Stimulated activated CD8-positive, alpha-beta memory T cell treated with anti-CD3 and anti-CD28 coated beads, Interleukin-15, amount 100 ng/mL, for 1 hour (primary cell): ENCODE measurements around the gene RELN.
"Not testable (repeated sequence)": the region's sequence is repeated elsewhere in the genome, so short reads cannot be mapped to it uniquely, and the experiment has no call there.

Experiments used
- DNase-seq: peaks from one replicate; pipeline ENCODE4 v3.0.0-alpha.2; 2020; ENCODE audit warnings: low read depth

The RELN gene

DNA sequence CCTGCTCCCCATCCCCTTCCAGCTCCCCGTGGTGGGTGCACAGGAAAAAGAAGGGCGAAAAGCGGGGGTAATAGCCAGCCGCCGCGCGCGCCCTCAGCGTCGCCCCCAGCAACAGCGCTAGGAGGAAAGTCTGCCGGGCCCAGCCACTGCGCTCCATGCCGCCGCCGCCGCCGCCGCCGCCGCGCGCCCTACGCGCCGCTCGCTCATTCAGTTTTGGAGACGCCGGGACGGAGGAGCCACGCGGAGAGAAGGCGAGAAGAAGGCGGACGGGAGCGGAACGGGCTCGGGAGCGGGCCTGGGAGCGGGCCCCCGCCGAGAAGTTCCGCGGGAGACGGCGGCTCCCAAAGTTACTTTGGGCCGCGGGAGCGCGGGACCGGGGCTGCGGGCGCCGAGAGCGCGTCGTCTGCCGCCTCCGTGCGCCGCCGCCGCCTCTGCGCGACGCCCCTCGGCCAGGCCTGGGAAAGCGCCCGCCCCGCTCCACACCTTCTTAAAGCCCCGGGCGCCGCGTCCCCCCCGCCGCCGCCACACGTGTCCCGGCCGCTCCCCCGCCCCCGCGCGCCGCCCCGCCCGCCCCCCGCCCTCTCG is at the start of gene RELN:
Gene RELN, minus strand, starts transcription at position 459 of the 585 bp plus-strand sequence. Its CDS starts 302 bp downstream, at position 157.
- no peak for DNase-seq

DNA sequence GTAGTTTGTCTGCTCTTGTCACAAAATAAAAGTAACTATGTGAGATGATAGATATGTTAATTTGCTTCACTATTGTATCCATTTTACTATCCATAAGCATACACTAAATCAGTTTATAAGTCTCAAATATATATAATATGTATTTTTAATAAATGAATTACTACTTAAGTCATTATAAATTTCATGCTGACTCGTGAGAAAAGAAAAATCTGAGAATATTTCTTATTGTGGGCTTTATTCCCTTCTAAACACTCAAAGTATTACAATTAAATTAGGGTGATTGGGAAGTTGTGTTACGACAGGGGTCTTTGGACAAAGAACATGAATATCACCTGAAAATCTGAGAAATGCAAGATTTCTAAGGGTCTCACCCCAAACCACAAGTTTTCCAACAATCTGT is 48.7 kb upstream of the RELN start:
- no peak for DNase-seq

DNA sequence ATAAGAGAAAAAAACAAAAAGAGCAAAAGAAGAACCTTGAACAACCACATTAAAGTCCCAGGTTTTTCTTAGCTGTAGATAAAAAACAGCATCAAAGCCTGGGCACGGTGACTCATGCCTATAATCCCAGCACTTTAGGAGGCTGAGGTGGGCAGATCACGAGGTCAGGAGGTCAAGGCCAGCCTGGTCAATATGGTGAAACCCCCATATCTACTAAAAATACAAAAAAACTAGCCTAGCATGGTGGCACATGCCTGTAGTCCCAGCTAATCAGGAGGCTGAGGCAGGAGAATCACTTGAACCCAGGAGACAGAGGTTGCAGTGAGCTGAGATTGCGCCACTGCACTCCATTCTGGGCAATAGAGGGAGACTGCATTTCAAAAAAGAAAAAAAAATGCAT is 47.4 kb upstream of the RELN start:
- DNase-seq = not testable (repeated sequence)

DNA sequence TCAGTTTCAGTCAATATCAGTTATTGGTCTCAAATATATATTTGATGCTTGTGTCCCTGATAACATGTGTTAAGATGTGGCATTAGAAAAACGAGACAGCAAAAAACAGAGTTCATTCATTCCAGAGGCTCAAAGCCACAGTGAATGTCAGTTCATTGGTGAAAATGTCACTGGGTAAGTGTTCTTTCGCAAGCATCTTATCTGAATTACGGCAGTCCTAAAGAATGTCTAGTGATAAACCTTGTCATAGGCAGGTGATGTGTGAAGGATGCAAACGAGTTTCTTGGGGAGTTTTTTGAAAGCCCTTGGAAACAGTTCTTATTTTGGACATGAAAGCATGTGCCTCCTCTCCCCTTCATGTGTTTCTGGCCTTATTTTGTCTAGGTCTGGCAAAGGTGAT is 45.9 kb upstream of the RELN start:
- DNase-seq = no peak

DNA sequence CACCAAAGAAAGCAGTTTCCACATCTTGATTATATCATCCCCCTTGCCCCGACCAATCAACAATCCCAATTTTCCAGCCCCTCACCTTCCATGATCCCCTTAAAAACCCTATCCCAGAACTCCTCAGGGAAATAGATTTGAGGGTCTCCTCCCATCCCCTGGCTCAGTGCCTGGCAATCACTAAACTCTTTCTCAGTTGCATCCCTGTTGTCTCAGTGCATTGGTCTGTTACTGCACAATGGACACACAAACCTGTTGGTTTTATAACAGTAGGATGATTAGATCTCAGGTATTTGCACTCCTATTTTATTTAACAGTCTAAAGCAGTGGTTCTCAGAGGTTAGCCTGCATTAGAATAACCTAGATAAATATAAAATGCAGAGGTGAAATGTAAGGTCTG is 45.2 kb upstream of the RELN start:
- DNase-seq = no peak

DNA sequence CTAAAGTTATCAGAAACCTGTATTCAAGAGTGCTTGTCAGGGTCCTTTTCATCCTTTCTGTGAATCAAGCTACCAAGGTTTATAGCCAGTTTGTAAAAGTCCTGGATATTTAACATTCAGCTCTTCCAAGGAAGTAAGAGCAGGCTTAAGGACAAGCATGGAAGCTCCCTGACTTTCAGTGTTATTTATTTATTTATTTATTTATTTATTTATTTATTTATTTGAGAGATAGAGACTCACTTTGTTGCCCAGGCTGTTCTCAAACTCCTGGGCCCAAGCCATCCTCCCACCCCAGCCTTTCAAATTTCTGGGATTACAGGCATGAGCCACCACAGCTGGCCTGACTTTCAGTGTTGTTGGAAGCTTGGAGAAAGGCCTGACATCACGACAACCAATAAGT is 44.4 kb upstream of the RELN start:
- DNase-seq = no peak

DNA sequence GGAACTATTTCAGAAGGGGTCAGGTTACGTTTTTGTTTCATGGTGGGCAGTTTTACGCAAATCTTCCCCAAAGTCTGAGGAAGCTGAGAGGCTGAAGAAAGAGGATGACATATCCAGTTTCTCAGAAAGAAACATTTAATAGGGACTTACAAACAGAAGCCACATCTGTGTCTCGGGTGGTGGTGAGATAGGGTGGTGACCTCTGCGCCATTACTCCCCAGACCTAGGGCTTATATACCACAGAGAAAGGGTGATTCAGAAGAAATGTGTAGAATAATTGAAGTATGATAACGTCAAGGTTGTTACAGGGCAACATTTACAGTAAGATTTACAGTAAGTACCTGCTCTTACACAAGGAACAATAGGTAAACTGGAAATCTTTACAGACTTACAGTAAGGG is 43.0 kb upstream of the RELN start:
- DNase-seq = no peak

DNA sequence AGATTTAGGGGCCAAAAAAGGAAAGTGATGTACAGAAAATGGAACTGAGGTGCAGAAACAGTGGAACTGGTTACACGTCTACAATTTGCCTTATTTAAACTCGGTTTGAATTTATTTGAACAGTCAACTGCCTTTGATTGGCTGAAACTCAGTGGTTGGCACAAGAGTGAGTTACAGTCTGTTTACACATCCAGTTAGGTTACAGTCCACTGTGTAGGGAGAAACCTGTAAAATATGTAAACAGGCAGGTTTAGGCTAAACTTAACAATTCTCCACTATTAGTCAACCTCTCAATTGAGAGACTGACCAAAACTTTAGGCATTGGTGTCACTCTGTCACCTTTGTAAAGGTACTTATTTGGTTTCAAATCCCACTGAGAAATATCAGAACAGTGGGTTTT is 40.3 kb upstream of the RELN start:
- DNase-seq = no peak

DNA sequence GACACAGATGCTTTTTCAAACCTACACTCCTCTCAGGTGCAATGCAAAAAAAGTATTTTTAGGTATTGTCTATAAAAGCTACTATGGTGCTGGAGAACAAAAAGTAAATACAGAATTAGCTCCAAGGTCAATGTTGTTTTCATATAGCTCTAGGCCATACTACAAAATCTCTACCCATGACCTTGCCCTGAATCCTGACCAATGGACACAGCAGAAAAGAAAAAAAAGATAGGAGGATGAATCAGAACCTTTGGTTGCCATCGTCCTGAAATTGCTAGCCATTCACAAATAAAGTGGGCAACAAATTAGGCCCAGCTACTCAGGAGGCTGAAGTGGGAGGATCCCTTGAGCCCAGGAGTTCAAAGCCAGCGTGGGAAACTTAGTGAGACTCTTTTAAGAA is 35.2 kb upstream of the RELN start:
- DNase-seq = no peak

DNA sequence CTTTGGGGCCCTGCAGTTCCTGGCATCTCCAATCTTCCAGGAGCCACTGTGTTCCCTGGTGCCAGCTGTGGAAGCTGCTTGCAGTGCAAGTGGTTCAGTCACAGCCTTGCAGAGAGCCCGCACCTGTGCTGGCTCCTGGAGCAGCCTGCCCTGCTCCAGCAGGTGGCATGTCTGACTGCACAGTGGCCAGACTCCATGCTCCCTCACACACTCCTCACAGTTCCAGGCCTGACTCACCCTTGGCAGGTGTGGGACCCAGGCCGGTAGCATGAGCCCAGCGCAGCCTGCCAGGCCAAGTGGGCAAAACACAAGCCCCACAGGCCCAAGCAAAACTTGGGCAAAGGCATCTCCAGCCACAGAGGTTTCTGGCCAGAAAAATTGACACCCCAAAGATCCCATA is 33.6 kb upstream of the RELN start:
- no peak for DNase-seq

DNA sequence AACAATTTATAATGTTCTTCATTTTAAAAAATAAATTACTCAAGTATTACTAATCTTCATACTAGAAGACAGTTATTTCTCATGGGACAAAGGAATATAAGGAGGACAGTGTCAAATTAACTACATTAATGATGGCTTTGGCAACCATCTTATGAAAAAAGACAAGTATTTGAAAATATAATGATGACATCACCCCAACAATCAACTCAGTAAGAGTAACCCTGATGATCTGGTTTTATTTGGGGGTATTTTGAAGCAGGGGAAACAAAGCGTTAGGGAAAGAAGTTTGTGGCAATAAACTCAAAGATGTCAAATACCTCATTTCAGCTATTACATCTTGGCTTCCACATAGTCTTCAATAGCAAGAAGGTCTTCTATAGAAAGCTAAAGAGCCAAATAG is 29.0 kb upstream of the RELN start:
- DNase-seq = no peak

DNA sequence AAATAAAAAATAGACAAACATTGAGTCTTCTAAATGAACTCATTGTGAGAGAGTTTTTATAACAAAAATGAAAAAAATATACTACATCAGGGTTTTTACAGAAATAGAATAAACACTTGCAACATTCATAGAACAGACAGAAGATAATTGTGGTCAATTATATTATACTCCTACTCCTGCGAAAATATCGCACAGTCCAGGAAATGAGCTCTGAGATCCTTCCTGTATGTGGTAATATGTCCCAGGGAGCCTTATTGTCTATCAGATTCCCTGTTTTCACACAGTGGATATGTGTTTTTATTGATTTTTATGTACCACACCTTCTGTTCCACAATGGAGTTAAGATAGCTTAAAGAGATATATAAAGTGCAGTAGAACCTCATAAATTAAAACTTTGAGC is 27.5 kb upstream of the RELN start:
- DNase-seq = no peak

DNA sequence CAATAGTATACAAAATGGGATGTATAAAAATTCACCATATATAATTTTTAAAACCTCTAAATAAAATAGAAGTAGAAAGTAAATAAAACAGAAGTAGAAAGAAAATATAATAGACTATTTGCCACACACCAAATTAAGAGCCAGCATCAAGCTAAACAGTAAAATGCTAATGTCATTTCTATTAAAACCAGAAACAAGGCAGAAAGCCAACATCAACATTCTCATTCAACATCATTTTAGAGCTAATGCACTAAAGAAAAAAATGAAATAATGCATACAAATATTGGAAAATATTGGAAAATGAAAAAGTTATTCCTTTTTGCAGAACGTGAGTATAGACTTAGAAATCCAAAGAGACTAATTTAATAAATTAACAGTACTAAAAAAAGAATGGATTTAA is 23.4 kb upstream of the RELN start:
- no peak for DNase-seq

DNA sequence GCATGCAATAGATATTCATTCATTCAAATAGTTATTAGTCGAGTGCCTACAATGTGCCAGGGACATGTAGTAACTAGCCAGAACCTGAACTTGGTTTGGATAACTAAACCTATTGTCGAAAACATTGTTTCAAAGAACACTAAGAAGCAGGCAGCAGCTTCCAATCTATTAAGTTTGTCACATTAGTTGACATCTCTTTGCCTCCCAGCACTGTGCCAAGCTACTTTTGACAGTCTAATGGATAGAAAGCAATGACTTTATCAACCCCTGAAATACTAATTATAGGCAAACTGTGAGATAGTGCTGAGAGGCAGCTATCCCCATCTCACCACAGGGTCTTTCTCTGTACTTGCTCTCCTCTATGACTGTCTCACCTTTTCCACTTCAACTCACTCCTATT is 22.4 kb upstream of the RELN start:
- no peak for DNase-seq

DNA sequence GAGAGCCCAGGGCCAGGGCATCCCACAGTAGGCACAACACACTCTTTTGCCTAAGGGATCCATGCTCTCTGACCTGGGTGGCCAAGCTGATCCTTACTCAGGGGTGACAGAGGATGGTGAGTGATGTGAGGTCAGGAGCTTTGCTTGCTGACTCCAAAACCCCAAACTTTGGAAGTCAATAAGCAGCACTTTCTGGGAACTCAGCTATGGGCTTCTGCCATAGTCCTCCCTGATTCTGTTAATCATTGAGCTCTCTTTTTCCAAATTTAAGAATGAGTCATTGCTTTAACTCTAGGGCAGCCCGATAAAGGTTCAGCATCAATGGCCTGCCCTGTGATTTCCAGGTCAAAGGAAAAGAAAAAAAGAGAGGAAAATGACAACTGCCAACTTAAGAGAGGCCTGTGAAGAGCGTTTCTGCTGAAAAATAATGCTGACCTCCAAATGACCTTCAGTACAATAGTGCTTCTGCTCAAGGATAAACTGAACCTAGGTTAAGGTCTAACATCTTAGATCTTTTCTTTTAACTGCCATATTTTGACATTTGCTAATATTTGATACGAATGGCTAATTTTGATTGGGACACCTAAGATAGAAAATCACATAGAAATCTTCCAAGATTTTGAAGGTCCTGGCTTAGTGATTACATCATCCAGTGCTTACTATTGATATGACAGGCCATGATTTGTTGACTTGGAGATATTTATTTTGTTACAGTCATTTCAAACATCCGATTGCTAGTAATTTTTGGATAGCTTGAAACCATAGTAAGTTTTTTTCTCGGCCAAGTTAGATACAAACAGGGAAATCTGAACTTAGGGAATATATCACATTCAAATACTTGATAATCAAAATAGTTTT is 20.8 kb upstream of the RELN start:
- DNase-seq = no peak

DNA sequence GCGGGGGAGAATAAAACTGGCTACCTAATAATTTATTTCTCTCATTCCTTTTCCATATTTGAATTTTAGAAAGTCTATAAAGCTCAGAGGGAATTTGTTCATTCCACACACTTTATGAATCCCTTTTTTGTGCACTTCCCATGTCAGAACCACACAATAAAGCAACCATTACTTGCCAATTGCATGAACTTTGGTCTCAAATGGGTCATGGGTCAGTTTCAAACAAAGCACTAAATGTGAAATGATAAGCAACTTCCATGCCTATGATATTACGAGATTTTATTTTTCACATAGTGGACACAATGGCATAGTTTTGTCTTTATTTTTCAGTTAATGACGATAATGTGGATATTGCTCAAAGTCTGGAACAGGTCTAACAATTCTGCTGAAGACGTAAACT is 18.6 kb upstream of the RELN start:
- no peak for DNase-seq

DNA sequence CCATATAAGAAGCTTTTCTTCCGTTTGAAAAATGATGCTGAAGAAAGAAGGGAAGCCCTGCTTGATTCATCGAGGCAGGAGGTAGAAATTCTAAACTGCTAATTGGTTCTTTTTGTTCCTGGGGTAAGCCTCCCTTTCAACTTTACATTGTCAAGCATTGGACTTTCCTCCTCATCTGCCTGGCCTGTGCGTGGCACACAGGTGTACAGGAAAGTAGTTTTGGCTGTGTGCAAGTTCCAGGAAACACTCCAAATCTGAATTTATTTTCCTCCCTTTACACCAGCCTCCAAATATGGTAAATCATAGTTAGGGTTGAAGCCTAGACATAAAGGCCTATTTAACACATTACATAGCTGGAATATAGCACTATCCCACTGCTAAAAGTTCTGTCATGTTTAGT is 18.2 kb upstream of the RELN start:
- no peak for DNase-seq

DNA sequence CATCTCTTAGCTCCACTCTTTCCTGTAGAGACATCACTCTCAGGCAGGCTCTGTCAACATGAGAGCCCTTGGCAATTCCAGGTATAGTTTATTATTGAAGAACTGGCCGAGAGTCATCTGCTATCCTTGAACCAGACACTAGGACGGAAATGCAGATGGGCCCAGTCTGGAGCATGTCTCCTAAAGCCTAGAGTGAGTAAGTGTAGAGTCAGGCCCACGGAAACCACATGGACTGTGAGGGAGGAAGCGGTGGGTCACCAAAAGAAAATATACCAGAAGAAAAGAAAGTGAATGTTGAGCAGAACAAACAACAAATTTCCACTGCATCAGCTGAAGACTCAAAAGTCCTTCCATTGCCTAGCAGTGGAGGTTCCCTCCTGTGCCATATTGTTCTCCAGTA is 15.7 kb upstream of the RELN start:
- no peak for DNase-seq

DNA sequence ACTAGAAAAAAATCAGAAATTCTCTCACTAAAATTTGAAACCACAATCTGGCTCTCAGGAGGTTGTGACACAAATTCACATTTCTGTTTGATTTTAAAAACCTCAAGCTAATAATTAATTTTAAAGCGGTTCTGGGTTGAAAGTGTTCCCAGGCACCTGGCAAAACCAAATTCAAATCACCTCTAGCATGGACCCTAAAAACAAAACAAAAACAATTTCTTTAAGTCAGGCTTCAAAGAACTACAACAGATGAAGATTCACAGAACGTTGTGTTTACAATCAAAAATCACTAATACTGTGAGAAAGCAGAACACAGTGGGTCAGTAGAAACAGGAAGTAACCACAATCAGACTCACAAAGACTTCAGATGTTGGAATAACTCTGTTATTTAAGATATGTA is 7.2 kb upstream of the RELN start:
- DNase-seq = no peak

DNA sequence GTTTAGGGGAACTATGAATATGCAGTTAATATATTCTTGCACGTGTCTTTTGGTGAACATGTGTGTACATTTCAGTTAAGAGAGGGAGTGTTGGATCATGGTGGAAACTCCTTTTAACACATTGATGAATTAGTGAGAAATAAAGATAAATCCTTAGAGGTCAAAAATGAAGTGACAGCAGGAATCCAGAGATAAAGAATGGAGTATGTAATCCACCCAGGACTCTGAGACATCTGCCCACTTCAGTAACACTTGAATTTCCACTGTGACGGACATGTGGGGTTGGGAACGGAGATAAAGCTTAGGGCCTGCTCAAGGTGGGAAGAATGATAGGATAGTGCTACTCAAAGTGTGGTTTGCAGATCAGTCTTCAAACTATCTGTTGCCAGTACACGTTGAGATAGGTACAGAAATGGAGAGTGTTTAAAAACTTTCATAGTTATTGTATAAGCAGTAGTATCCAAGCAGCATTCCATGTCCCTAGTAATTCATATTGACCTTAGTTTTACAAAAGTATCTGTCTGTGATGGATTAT is 6.6 kb upstream of the RELN start:
- DNase-seq = no peak

DNA sequence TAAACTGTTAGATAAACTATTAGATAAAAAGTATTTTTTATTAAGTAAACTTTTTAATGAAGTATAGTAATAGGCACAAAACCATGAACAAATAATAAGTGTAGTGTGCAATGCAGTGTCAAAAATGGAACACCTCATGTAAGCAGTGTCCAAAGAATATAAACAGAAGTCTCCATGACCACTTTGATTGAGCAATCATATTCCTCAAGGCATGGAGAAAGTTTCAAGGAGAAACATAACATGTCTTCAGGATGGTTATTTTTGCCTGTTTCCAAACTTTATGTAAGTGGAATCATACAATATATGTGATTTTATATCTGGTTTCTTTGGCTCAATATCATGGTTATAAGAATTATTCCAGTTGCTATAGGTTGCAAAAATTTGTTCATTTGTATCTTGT is 6.1 kb upstream of the RELN start:
- DNase-seq = no peak

DNA sequence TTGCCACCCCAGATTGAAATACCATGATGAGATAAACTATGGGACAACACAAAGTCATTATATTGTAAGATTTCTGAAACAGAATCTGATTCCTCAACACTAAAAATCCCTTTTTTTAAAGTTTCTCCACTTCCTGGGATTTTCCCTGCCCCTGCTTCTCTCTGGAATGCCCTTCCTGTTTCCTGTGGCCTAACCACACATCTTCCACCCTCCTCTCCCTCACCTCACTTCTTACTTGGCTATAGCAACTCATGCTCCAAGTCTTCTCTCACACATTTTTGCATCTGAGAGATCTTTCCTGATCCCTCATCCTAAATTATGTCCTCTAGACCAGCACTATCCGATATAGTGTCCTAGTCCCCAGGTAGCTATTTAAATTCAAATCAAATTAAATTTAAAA is 4.1 kb upstream of the RELN start:
- no peak for DNase-seq

DNA sequence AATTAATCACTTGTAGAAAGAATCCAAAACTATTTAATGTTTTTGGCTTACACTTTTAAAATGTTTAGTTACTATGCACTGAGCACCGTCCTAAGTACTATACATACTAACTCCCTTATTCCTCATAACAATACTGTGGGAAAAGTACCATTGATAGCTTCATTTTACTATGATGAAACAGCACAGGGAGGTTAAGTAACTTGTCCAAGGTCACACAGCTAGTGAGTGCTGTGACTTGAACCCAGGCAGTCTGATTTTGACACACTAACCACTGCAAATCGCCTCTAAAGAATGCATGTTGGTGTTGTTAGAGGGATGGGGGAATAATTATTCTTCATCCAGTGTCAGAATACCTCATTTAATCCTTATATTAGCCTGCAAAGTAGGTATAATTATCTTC is 1.9 kb upstream of the RELN start:
- no peak for DNase-seq

DNA sequence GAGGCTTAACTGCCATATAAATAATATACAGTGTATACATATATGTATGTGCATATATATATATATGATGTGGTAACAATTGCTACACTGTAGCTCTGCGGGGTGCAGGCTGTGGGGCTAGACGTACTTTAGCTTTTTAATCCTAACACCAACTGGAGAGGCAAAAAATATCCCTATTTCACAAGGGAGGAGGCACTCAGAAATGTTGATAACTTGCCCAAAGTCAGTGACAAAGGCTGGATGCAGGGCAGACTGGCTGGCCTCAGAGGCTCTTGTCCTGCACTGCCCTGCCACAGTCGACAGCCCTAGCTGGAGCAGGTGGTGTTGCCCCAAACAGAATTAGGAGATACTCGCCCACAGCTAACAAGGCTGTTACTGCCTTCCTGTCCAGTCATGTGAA is 1.5 kb upstream of the RELN start:
- DNase-seq = no peak
